Measurements from ENCODE around the gene POU2F1.

The POU2F1 gene

GRCh38 chr1:167447521-167448136, 226.9 kb downstream of the POU2F1 start:
- H2BK12ac ChIP-seq (ENCODE audit: low read length in 2 of 2) = no peak overlapping the region
- no peak overlapping the region for H3K9ac ChIP-seq (ENCODE audit: low read length)
- H3K9me3 ChIP-seq (ENCODE audit: control insufficient read depth, low read length) = no peaks in the 10 kb centered on the region
- 62% methylated on average over 7 of the region's 10 CpGs for WGBS
- H2AFZ ChIP-seq (ENCODE audit: low read depth, low read length) = no peak overlapping the region
- no peak overlapping the region for H4K8ac ChIP-seq (ENCODE audit: low read length)
- H3K36me3 ChIP-seq (ENCODE audit: control insufficient read depth in 1 of 2, insufficient read depth in 2 of 2, low read depth in 1 of 2, low read length in 2 of 2) = no peaks in the 10 kb centered on the region
- H4K91ac ChIP-seq (ENCODE audit: low read length) = no peak overlapping the region
- no peak overlapping the region for H3K4me3 ChIP-seq (ENCODE audit: insufficient read depth in 1 of 2, low read depth in 1 of 2, low read length in 2 of 2)
- H3K4ac ChIP-seq (ENCODE audit: low read depth in 1 of 2, low read length in 2 of 2) = no peak overlapping the region
- H3K23ac ChIP-seq (ENCODE audit: low read length in 2 of 2) = no peak overlapping the region
- H3K14ac ChIP-seq (ENCODE audit: low read length in 2 of 2) = no peak overlapping the region
- no peak overlapping the region for H3K4me2 ChIP-seq (ENCODE audit: low read length, poor library complexity, severe bottlenecking)
- no peak overlapping the region for H2BK15ac ChIP-seq (ENCODE audit: low read depth, poor library complexity, severe bottlenecking)
- no peaks in the 10 kb centered on the region for H3K79me1 ChIP-seq (replicated peaks; ENCODE audit: low read length, poor library complexity, severe bottlenecking)
- H2BK5ac ChIP-seq (ENCODE audit: low read depth, low read length, poor library complexity, severe bottlenecking) = no peak overlapping the region
- no peak overlapping the region for H2BK120ac ChIP-seq (ENCODE audit: low read depth, low read length)
- no peaks in the 10 kb centered on the region for H3K4me1 ChIP-seq (ENCODE audit: control insufficient read depth, insufficient read depth, low read depth, low read length)
- H3K27ac ChIP-seq (ENCODE audit: low read length, poor library complexity, severe bottlenecking) = no peak overlapping the region
- DNase-seq = no peak
- H3K18ac ChIP-seq (ENCODE audit: low read depth in 1 of 2, low read length in 2 of 2) = no peak overlapping the region
- peaks cover 11 to 23% of the 10 kb centered on the region in 2 experiments for H3K27me3 ChIP-seq (ENCODE audit: control insufficient read depth in 1 of 2, insufficient read depth in 1 of 2, low read length in 2 of 2)
- H2AK5ac ChIP-seq (ENCODE audit: low read length, severe bottlenecking) = no peak overlapping the region

- Histone ChIP-seq H3K4me1 (ENCODE audit: control insufficient read depth, insufficient read depth, low read depth, low read length) (peaks cover 3% of the 10 kb centered on the region), H3K14ac (ENCODE audit: low read length in 2 of 2) (no peak overlapping the region), H3K9ac (ENCODE audit: low read length) (no peak overlapping the region), H3K4ac (ENCODE audit: low read depth in 1 of 2, low read length in 2 of 2) (no peak overlapping the region), H2AFZ (ENCODE audit: low read depth, low read length) (no peak overlapping the region), H3K36me3 (ENCODE audit: control insufficient read depth in 1 of 2, insufficient read depth in 2 of 2, low read depth in 1 of 2, low read length in 2 of 2) (no peaks in the 10 kb centered on the region), H2BK12ac (ENCODE audit: low read length in 2 of 2) (no peak overlapping the region), H3K27me3 (ENCODE audit: control insufficient read depth in 1 of 2, insufficient read depth in 1 of 2, low read length in 2 of 2) (peaks cover 8% of the 10 kb centered on the region in 2 experiments), H3K4me2 (ENCODE audit: low read length, poor library complexity, severe bottlenecking) (no peak overlapping the region), H4K91ac (ENCODE audit: low read length) (no peak overlapping the region), H3K9me3 (ENCODE audit: control insufficient read depth, low read length) (no peaks in the 10 kb centered on the region), H3K18ac (ENCODE audit: low read depth in 1 of 2, low read length in 2 of 2) (no peak overlapping the region), H3K4me3 (ENCODE audit: insufficient read depth in 1 of 2, low read depth in 1 of 2, low read length in 2 of 2) (no peak overlapping the region), H4K8ac (ENCODE audit: low read length) (no peak overlapping the region), H2BK5ac (ENCODE audit: low read depth, low read length, poor library complexity, severe bottlenecking) (no peak overlapping the region), H2AK5ac (ENCODE audit: low read length, severe bottlenecking) (no peak overlapping the region), H3K23ac (ENCODE audit: low read length in 2 of 2) (no peak overlapping the region), H3K27ac (ENCODE audit: low read length, poor library complexity, severe bottlenecking) (no peak overlapping the region), H3K79me1 (replicated peaks; ENCODE audit: low read length, poor library complexity, severe bottlenecking) (no peaks in the 10 kb centered on the region), H2BK120ac (ENCODE audit: low read depth, low read length) (no peak overlapping the region), H2BK15ac (ENCODE audit: low read depth, poor library complexity, severe bottlenecking) (no peak overlapping the region)
- WGBS = 97% methylated on average over 4 of the region's 5 CpGs
- no peak for DNase-seq
Observed at GRCh38 chr1:167450843-167451242, 230.2 kb downstream of the POU2F1 start.

DNA sequence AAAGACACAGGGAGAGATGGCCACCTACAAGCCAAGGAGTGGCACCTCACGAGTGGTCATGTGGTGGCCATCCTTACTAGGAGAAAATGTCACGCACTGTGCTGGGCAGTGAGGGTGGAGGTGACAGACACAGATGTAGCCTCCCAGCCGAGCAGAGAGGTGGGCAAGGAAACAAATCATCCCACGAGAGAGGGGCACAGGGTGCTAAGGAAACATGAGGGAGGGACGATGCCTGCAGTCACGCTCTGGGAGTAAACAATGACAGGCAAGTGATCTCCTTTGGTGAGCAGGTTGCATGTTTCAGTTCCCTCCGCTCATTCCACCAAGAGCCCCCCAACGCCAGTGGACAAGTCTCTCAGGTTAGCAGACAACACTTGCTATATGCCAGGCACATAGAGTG, 231.8 kb downstream of the POU2F1 start:
- H3K9ac ChIP-seq (ENCODE audit: low read length) = no peak overlapping the region
- H3K27ac ChIP-seq (ENCODE audit: low read length, poor library complexity, severe bottlenecking) = no peak overlapping the region
- H3K4me2 ChIP-seq (ENCODE audit: low read length, poor library complexity, severe bottlenecking) = no peak overlapping the region
- H3K14ac ChIP-seq (ENCODE audit: low read length in 2 of 2) = no peak overlapping the region
- H2BK15ac ChIP-seq (ENCODE audit: low read depth, poor library complexity, severe bottlenecking) = no peak overlapping the region
- no peak overlapping the region for H3K4me3 ChIP-seq (ENCODE audit: insufficient read depth in 1 of 2, low read depth in 1 of 2, low read length in 2 of 2)
- no peak overlapping the region for H3K23ac ChIP-seq (ENCODE audit: low read length in 2 of 2)
- H3K18ac ChIP-seq (ENCODE audit: low read depth in 1 of 2, low read length in 2 of 2) = no peak overlapping the region
- no peak overlapping the region for H4K8ac ChIP-seq (ENCODE audit: low read length)
- no peak overlapping the region for H3K4ac ChIP-seq (ENCODE audit: low read depth in 1 of 2, low read length in 2 of 2)
- H2AFZ ChIP-seq (ENCODE audit: low read depth, low read length) = no peak overlapping the region
- H4K91ac ChIP-seq (ENCODE audit: low read length) = no peak overlapping the region
- WGBS = 89% methylated on average over 8 of the region's 8 CpGs
- H2AK5ac ChIP-seq (ENCODE audit: low read length, severe bottlenecking) = no peak overlapping the region
- H2BK120ac ChIP-seq (ENCODE audit: low read depth, low read length) = no peak overlapping the region
- H3K9me3 ChIP-seq (ENCODE audit: control insufficient read depth, low read length) = no peaks in the 10 kb centered on the region
- H3K36me3 ChIP-seq (ENCODE audit: control insufficient read depth in 1 of 2, insufficient read depth in 2 of 2, low read depth in 1 of 2, low read length in 2 of 2) = no peaks in the 10 kb centered on the region
- H3K79me1 ChIP-seq (replicated peaks; ENCODE audit: low read length, poor library complexity, severe bottlenecking) = no peaks in the 10 kb centered on the region
- peaks cover 13 to 14% of the 10 kb centered on the region in 2 experiments for H3K27me3 ChIP-seq (ENCODE audit: control insufficient read depth in 1 of 2, insufficient read depth in 1 of 2, low read length in 2 of 2)
- H2BK5ac ChIP-seq (ENCODE audit: low read depth, low read length, poor library complexity, severe bottlenecking) = no peak overlapping the region
- DNase-seq = no peak
- peaks cover 3% of the 10 kb centered on the region for H3K4me1 ChIP-seq (ENCODE audit: control insufficient read depth, insufficient read depth, low read depth, low read length)
- H2BK12ac ChIP-seq (ENCODE audit: low read length in 2 of 2) = no peak overlapping the region

- Histone ChIP-seq H3K23ac (ENCODE audit: low read length in 2 of 2) (no peak overlapping the region), H3K27me3 (ENCODE audit: control insufficient read depth in 1 of 2, insufficient read depth in 1 of 2, low read length in 2 of 2) (peaks cover 13 to 14% of the 10 kb centered on the region in 2 experiments), H2BK5ac (ENCODE audit: low read depth, low read length, poor library complexity, severe bottlenecking) (no peak overlapping the region), H3K4me1 (ENCODE audit: control insufficient read depth, insufficient read depth, low read depth, low read length) (peaks cover 3% of the 10 kb centered on the region), H2AFZ (ENCODE audit: low read depth, low read length) (no peak overlapping the region), H3K4me3 (ENCODE audit: insufficient read depth in 1 of 2, low read depth in 1 of 2, low read length in 2 of 2) (no peak overlapping the region), H4K8ac (ENCODE audit: low read length) (no peak overlapping the region), H3K36me3 (ENCODE audit: control insufficient read depth in 1 of 2, insufficient read depth in 2 of 2, low read depth in 1 of 2, low read length in 2 of 2) (no peaks in the 10 kb centered on the region), H2BK12ac (ENCODE audit: low read length in 2 of 2) (no peak overlapping the region), H3K4me2 (ENCODE audit: low read length, poor library complexity, severe bottlenecking) (no peak overlapping the region), H3K14ac (ENCODE audit: low read length in 2 of 2) (no peak overlapping the region), H3K9me3 (ENCODE audit: control insufficient read depth, low read length) (no peaks in the 10 kb centered on the region), H3K18ac (ENCODE audit: low read depth in 1 of 2, low read length in 2 of 2) (no peak overlapping the region), H3K79me1 (replicated peaks; ENCODE audit: low read length, poor library complexity, severe bottlenecking) (no peaks in the 10 kb centered on the region), H3K9ac (ENCODE audit: low read length) (no peak overlapping the region), H4K91ac (ENCODE audit: low read length) (no peak overlapping the region), H3K4ac (ENCODE audit: low read depth in 1 of 2, low read length in 2 of 2) (no peak overlapping the region), H2BK120ac (ENCODE audit: low read depth, low read length) (no peak overlapping the region), H2AK5ac (ENCODE audit: low read length, severe bottlenecking) (no peak overlapping the region), H3K27ac (ENCODE audit: low read length, poor library complexity, severe bottlenecking) (no peak overlapping the region), H2BK15ac (ENCODE audit: low read depth, poor library complexity, severe bottlenecking) (no peak overlapping the region)
- WGBS = 52% methylated on average over 5 of the region's 6 CpGs
- no peak for DNase-seq
Observed at GRCh38 chr1:167453123-167453522, 232.4 kb downstream of the POU2F1 start.

Measured in mesenchymal stem cell (in vitro differentiated cells and primary cell).